Testis (tissue), 3 donors: ENCODE measurements around the gene PLOD3. TPM values are rescaled to one million over a fixed set of nuclear protein-coding genes. Genes with fewer than 3 reads are reported as not detected.

Experiments used
- DNase-seq: peaks from one replicate; pipeline ENCODE4 v3.0.0-alpha.2; 2019
- H3K27ac ChIP-seq, 2 donors: fragments of 200-600 bp; sonication (generic); one replicate each; pipeline ENCODE4 v1.5.1; 2019
- H3K27me3 ChIP-seq: fragments of 200-600 bp; sonication (generic); one replicate; pipeline ENCODE4 v1.5.1; 2019
- H3K36me3 ChIP-seq: fragments of 200-600 bp; sonication (generic); one replicate; pipeline ENCODE4 v1.5.1; 2017; ENCODE audit warnings: low read depth; ENCODE audit errors: missing control alignments
- H3K4me1 ChIP-seq: fragments of 200-600 bp; sonication (generic); one replicate; pipeline ENCODE4 v1.5.1; 2019
- H3K4me3 ChIP-seq, 2 donors: fragments of 200-600 bp; sonication (generic); one replicate each; pipeline ENCODE4 v1.5.1; 2017 to 2019
- H3K9me3 ChIP-seq: fragments of 200-600 bp; sonication (generic); one replicate; pipeline ENCODE4 v1.5.1; 2017
- CTCF ChIP-seq, 3 experiments: fragments of 450-650 bp in 2 of 3; fragments of 200-600 bp in 1 of 3; sonication (generic) in 1 of 3; IDR thresholded peaks; one replicate each; pipeline ENCODE4 v1.5.1; 2016 to 2019; ENCODE audit warnings: antibody characterized with exemption in 3 of 3, mild to moderate bottlenecking in 2 of 3, moderate library complexity in 1 of 3
- POLR2A ChIP-seq: fragments of 450-650 bp; IDR thresholded peaks from one replicate; pipeline ENCODE4 v1.6.1; 2017; ENCODE audit warnings: antibody characterized with exemption, mild to moderate bottlenecking, moderate library complexity
- WGBS, 2 donors: methylation state at CpG; one replicate each; pipeline ENCODE4 v1.1.5; 2018; 5-methylcytosine and 5-hydroxymethylcytosine counted together
- intact Hi-C: fragments of 100-400 bp; cut with DNase I; formaldehyde crosslinking; loops from one replicate; pipeline ENCODE4 v1.15.1; 2023; ENCODE audit warnings: low total_unique reads
- polyA plus RNA-seq: library from polyadenylated mRNA; stranded (reverse); fragments of 350-450 nt; fragmentation: Illumina TruSeq; extraction: RNeasy Lipid Tissue Mini Kit (QIAGEN cat#74804); gene quantifications from one replicate; pipeline ENCODE4 v1.2.3, GENCODE V29; 2014; ENCODE audit warnings: low read depth, low replicate concordance; ENCODE audit not compliant: insufficient read depth
- total RNA-seq, 2 donors: library from RNA; depleted of rRNA; stranded (reverse); fragments of >200 nt; gene quantifications; one replicate each; pipeline ENCODE4 v1.2.3, GENCODE V29; 2016

PLOD3 gene
- total and polyA plus RNA-seq, 3 donors from 2014 or later: 32.1 to 45.6 (median 36.3) TPM

- TF ChIP-seq POLR2A: no peak
- TF ChIP-seq CTCF (IDR thresholded peaks at IDR 0.05): no peak
- Histone ChIP-seq H3K27me3 (no peaks in the 10 kb centered on the region), H3K9me3 (no peaks in the 10 kb centered on the region), H3K4me1 (peaks cover 19% of the 10 kb centered on the region), H3K4me3 (no peak overlapping the region), H3K27ac (no peak overlapping the region), H3K36me3 (no peaks in the 10 kb centered on the region)
- DNase-seq: no peak
- intact Hi-C loops: no loop called here
- WGBS, 2 donors: 74 to 88% methylated on average over 4 to 11 of the region's 11 CpGs
Observed at GRCh38 chr7:101235050-101235449, 17.7 kb upstream of the PLOD3 start.

- no peaks in the 10 kb centered on the region for H3K27me3 ChIP-seq
- H3K4me1 ChIP-seq: peaks cover 19% of the 10 kb centered on the region
- H3K9me3 ChIP-seq: no peaks in the 10 kb centered on the region
- no peak overlapping the region for H3K27ac ChIP-seq
- no peak overlapping the region for H3K4me3 ChIP-seq
- TF ChIP-seq POLR2A: no peak
- TF ChIP-seq CTCF (IDR thresholded peaks at IDR 0.05): no peak
- WGBS, 2 donors: 83 to 92% methylated on average over 5 of the region's 5 CpGs
- no peaks in the 10 kb centered on the region for H3K36me3 ChIP-seq
- intact Hi-C loops: no loop called here
- no peak for DNase-seq
Observed at GRCh38 chr7:101234636-101235035, 17.3 kb upstream of the PLOD3 start.

GRCh38 chr7:101233907-101234547 lies 16.6 kb upstream of the PLOD3 start:
- no peaks in the 10 kb centered on the region for H3K9me3 ChIP-seq
- WGBS, 2 donors: 77 to 85% methylated on average over 12 to 21 of the region's 21 CpGs
- H3K36me3 ChIP-seq: no peaks in the 10 kb centered on the region
- no peak overlapping the region for H3K27ac ChIP-seq
- peaks cover 13% of the 10 kb centered on the region for H3K4me1 ChIP-seq
- intact Hi-C loops: no loop called here
- no peak for DNase-seq
- TF ChIP-seq POLR2A (no peak), CTCF (IDR thresholded peaks at IDR 0.05) (no peak)
- H3K27me3 ChIP-seq: no peaks in the 10 kb centered on the region
- H3K4me3 ChIP-seq: no peak overlapping the region

GRCh38 chr7:101232141-101232850 lies 14.9 kb upstream of the PLOD3 start:
- peak; percentile 47 for DNase-seq
- intact Hi-C loops: no loop called here
- no peaks in the 10 kb centered on the region for H3K9me3 ChIP-seq
- no peaks in the 10 kb centered on the region for H3K27me3 ChIP-seq
- peaks cover 2% of the 10 kb centered on the region for H3K4me1 ChIP-seq
- H3K4me3 ChIP-seq: peak overlapping the region; percentile 24 to 40
- H3K27ac ChIP-seq: no peak overlapping the region
- no peaks in the 10 kb centered on the region for H3K36me3 ChIP-seq
- WGBS, 2 donors: 29 to 42% methylated on average over 14 to 50 of the region's 52 CpGs
- TF ChIP-seq CTCF (IDR thresholded peaks at IDR 0.05) (no peak), POLR2A (no peak)
